KMS-11 (cell line): ENCODE measurements around the gene TMED7.

Experiments used
- H2AFZ ChIP-seq: fragments of 200-600 bp; sonication (generic); 2 replicates; pipeline ENCODE4 v1.6.1; 2016; ENCODE audit warnings: antibody characterized with exemption, mixed run types, low read depth
- H3K27ac ChIP-seq: fragments of 200-600 bp; sonication (generic); 2 replicates; pipeline ENCODE4 v1.6.1; 2016; ENCODE audit warnings: mild to moderate bottlenecking, mixed run types
- H3K27me3 ChIP-seq: fragments of 200-600 bp; sonication (generic); 2 replicates; pipeline ENCODE4 v1.6.1; 2017; ENCODE audit warnings: mild to moderate bottlenecking, low read depth, mixed run types, moderate library complexity; ENCODE audit not compliant: insufficient read depth
- H3K36me3 ChIP-seq: fragments of 200-600 bp; sonication (generic); 2 replicates; pipeline ENCODE4 v1.6.1; 2017; ENCODE audit warnings: mild to moderate bottlenecking, mixed run types; ENCODE audit not compliant: insufficient read depth
- H3K4me1 ChIP-seq: fragments of 200-600 bp; sonication (generic); 2 replicates; pipeline ENCODE4 v1.6.1; 2016; ENCODE audit warnings: mild to moderate bottlenecking, low read depth, mixed run types; ENCODE audit not compliant: poor library complexity, severe bottlenecking
- H3K4me2 ChIP-seq: fragments of 200-600 bp; sonication (generic); 2 replicates; pipeline ENCODE4 v1.7.0; 2016; ENCODE audit warnings: mild to moderate bottlenecking, mixed run types
- H3K4me3 ChIP-seq: fragments of 200-600 bp; sonication (generic); IDR thresholded peaks from 2 replicates; pipeline ENCODE4 v1.6.1; 2017; ENCODE audit warnings: low read depth, low read length, mixed read lengths; ENCODE audit not compliant: insufficient read depth
- H3K79me2 ChIP-seq: fragments of 200-600 bp; sonication (generic); 2 replicates; pipeline ENCODE4 v1.6.1; 2016; ENCODE audit warnings: low read depth, mixed run types; ENCODE audit not compliant: insufficient read depth
- H3K9ac ChIP-seq: fragments of 200-600 bp; sonication (generic); 2 replicates; pipeline ENCODE4 v1.6.1; 2016; ENCODE audit warnings: mild to moderate bottlenecking, mixed run types
- H4K20me1 ChIP-seq: fragments of 200-600 bp; sonication (generic); 2 replicates; pipeline ENCODE4 v1.6.1; 2016; ENCODE audit warnings: mild to moderate bottlenecking, mixed run types; ENCODE audit not compliant: insufficient read depth
- TF ChIP-seq, protein P1 (sequence below): fragments of 200-600 bp; sonication (generic); conservative IDR thresholded peaks from 2 replicates; pipeline ENCODE4 v1.6.1; 2017; ENCODE audit warnings: low read depth, mild to moderate bottlenecking, antibody characterized with exemption, low read length, moderate library complexity, mixed read lengths

The TMED7 gene

DNA sequence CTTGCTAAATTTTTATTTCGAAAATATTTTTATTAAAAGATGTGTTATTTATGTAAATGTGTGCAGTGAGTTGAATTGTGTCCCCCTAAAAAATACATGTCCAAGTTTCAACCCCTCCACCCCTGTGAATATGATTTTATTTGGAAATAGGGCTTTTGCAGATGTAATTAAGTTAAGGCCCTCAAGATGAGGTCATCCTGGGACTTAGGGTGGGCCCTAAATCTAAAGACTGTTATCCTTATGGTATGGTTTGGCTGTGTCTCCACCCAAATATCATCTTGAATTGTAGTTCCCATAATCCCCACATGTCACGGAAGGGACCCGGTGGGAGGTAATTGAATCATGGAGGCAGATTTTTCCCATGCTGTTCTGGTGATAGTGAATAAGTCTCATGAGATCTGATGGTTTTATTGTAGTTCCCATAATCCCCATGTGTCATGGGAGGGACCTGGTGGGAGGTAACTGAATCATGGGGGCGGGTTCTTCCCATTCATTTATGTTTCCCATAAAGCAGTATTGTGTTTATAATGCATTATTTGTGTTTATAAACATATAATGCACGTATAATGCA, 1.5 kb upstream of the TMED7 start:
- Histone ChIP-seq H3K36me3 (no peaks in the 10 kb centered on the region), H3K4me2 (peak overlapping the region; percentile 52; the same call in 1 of the 2 replicates), H3K27ac (no peak overlapping the region), H4K20me1 (no peaks in the 10 kb centered on the region), H3K4me3 (no peak overlapping the region), H3K9ac (no peak overlapping the region), H3K79me2 (peaks cover 19% of the 10 kb centered on the region), H3K4me1 (peaks cover 24% of the 10 kb centered on the region), H2AFZ (no peak overlapping the region), H3K27me3 (peaks cover 21% of the 10 kb centered on the region; the same call in 1 of the 2 replicates)
- TF ChIP-seq, protein P1, sequence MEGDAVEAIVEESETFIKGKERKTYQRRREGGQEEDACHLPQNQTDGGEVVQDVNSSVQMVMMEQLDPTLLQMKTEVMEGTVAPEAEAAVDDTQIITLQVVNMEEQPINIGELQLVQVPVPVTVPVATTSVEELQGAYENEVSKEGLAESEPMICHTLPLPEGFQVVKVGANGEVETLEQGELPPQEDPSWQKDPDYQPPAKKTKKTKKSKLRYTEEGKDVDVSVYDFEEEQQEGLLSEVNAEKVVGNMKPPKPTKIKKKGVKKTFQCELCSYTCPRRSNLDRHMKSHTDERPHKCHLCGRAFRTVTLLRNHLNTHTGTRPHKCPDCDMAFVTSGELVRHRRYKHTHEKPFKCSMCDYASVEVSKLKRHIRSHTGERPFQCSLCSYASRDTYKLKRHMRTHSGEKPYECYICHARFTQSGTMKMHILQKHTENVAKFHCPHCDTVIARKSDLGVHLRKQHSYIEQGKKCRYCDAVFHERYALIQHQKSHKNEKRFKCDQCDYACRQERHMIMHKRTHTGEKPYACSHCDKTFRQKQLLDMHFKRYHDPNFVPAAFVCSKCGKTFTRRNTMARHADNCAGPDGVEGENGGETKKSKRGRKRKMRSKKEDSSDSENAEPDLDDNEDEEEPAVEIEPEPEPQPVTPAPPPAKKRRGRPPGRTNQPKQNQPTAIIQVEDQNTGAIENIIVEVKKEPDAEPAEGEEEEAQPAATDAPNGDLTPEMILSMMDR: no peak

DNA sequence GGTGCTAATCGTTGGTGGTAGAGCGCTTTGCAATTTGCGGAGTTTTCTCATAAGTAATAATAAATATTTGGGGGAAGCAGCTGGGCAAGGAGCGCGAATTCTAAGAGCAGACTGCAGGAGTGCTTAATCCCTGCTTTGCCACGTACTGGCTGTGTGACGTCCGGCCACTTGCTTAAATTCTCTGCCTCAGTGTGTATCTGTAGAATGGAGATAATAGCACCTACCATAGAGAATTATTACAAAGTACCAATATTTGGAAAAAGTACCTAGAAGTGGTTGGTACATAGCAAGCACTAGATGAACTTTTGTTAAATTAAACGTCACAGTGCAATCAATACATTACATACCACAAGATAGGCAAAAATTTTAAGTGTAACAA, 598 bp upstream of the TMED7 start:
- H3K27me3 ChIP-seq: peaks cover 14% of the 10 kb centered on the region; the same call in 1 of the 2 replicates
- TF ChIP-seq, protein P1: no peak
- H3K9ac ChIP-seq: peak overlapping the region; percentile 43; the same call in 1 of the 2 replicates
- H3K27ac ChIP-seq: peak overlapping the region; percentile 29; the same call in 1 of the 2 replicates
- H3K4me2 ChIP-seq: peak overlapping the region; percentile 52
- H3K36me3 ChIP-seq: no peaks in the 10 kb centered on the region
- H4K20me1 ChIP-seq: no peaks in the 10 kb centered on the region
- H3K79me2 ChIP-seq: peaks cover 24% of the 10 kb centered on the region
- H3K4me3 ChIP-seq: no peak overlapping the region
- peaks cover 24% of the 10 kb centered on the region for H3K4me1 ChIP-seq
- H2AFZ ChIP-seq: peak overlapping the region; percentile 97

DNA sequence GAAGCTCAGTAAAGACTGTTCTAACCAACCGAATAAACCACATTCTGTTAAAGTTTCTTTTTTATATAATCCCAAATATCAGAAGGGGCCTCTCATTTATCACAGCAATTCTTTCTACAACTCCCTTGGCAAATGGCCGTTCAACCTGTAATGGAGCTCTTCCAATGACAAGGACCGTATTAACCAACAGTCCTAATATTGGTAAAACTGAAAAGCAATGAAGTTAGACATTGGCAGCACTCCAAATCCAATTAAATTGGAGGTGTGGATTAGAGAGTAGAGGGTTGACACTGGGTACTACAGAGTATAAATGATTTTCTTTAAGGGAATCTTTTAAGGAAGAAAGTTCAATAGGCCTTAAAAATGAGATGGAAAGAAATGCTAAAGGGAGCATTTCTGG, 842 bp downstream of the TMED7 start:
- Histone ChIP-seq H3K27ac (peak overlapping the region; percentile 66; the same call in 1 of the 2 replicates), H2AFZ (peak overlapping the region; percentile 97; the same call in 1 of the 2 replicates)

GRCh38 chr5:115623658-115624057, 2.2 kb downstream of the TMED7 start:
- no peak overlapping the region for H2AFZ ChIP-seq
- TF ChIP-seq, protein P1: no peak
- H3K4me2 ChIP-seq: peak overlapping the region; percentile 60; the same call in 1 of the 2 replicates
- H3K27ac ChIP-seq: no peak overlapping the region
- H3K27me3 ChIP-seq: no peaks in the 10 kb centered on the region
- H3K9ac ChIP-seq: no peak overlapping the region
- H3K79me2 ChIP-seq: peaks cover 24% of the 10 kb centered on the region
- H3K36me3 ChIP-seq: no peaks in the 10 kb centered on the region; the same call in 1 of the 2 replicates
- H3K4me3 ChIP-seq: no peak overlapping the region
- H4K20me1 ChIP-seq: no peaks in the 10 kb centered on the region
- peaks cover 24% of the 10 kb centered on the region for H3K4me1 ChIP-seq

More for the DNA sequence above, 842 bp downstream of the TMED7 start:
- TF ChIP-seq, protein P1: no peak
- Histone ChIP-seq H3K4me3 (no peak overlapping the region), H3K36me3 (no peaks in the 10 kb centered on the region; the same call in 1 of the 2 replicates), H3K4me1 (peaks cover 24% of the 10 kb centered on the region), H3K9ac (peak overlapping the region; percentile 94; the same call in 1 of the 2 replicates), H3K79me2 (peaks cover 24% of the 10 kb centered on the region), H4K20me1 (no peaks in the 10 kb centered on the region), H3K27me3 (no peaks in the 10 kb centered on the region; the same call in 1 of the 2 replicates), H3K4me2 (peak overlapping the region; percentile 60)
